Measurements from ENCODE around the gene OR10G4. TPM values are rescaled to one million over a fixed set of nuclear protein-coding genes. Genes with fewer than 3 reads are reported as not detected.

OR10G4 gene
- total RNA-seq, 1 donor, result not detected

DNA sequence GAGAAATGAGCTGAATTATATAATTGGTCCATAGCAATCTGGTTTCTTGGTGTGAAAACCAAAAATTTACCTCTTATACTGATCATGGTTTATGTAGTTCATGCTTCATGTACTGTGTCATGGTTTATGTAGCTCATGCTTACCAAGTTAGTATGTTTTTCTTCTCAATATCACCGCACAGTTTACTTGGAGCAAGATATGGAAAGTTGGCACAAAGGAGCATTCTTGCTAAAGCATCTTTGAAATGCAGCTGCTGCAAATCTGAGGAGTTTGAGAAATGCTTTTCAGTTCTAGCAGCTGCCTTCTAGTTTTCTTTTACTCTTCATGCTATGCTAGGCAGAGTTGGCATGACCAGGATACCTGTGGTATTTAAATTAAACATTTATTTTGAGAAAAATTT, 23.9 kb downstream of the OR10G4 start:
- no peak for DNase-seq (ENCODE audit: insufficient read length, low spot score, missing footprints)
- TF ChIP-seq, protein P1, sequence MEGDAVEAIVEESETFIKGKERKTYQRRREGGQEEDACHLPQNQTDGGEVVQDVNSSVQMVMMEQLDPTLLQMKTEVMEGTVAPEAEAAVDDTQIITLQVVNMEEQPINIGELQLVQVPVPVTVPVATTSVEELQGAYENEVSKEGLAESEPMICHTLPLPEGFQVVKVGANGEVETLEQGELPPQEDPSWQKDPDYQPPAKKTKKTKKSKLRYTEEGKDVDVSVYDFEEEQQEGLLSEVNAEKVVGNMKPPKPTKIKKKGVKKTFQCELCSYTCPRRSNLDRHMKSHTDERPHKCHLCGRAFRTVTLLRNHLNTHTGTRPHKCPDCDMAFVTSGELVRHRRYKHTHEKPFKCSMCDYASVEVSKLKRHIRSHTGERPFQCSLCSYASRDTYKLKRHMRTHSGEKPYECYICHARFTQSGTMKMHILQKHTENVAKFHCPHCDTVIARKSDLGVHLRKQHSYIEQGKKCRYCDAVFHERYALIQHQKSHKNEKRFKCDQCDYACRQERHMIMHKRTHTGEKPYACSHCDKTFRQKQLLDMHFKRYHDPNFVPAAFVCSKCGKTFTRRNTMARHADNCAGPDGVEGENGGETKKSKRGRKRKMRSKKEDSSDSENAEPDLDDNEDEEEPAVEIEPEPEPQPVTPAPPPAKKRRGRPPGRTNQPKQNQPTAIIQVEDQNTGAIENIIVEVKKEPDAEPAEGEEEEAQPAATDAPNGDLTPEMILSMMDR (IDR thresholded peaks at IDR 0.05; ENCODE audit: extremely low read depth, low read depth, low read length), result no peak
- no peak overlapping the region for H3K4me3 ChIP-seq (ENCODE audit: insufficient read depth, low read length)
- no peak overlapping the region for H2AFZ ChIP-seq (ENCODE audit: low read length)
- no peaks in the 10 kb centered on the region for H3K9me3 ChIP-seq (ENCODE audit: low read depth, low read length)
- no peak overlapping the region for H3K27ac ChIP-seq (ENCODE audit: low read depth, low read length)
- no peaks in the 10 kb centered on the region for H4K20me1 ChIP-seq (ENCODE audit: insufficient read depth, low read length)
- no peaks in the 10 kb centered on the region for H3K4me1 ChIP-seq (ENCODE audit: insufficient read depth, low read length)
- H3K36me3 ChIP-seq (ENCODE audit: insufficient read depth, low read length), result no peaks in the 10 kb centered on the region
- no peaks in the 10 kb centered on the region for H3K79me2 ChIP-seq (ENCODE audit: insufficient read depth, low read length)
- H3K4me2 ChIP-seq (ENCODE audit: insufficient read depth, low read length), result no peak overlapping the region
- H3K27me3 ChIP-seq (ENCODE audit: insufficient read depth, low read length), result no peaks in the 10 kb centered on the region

DNA sequence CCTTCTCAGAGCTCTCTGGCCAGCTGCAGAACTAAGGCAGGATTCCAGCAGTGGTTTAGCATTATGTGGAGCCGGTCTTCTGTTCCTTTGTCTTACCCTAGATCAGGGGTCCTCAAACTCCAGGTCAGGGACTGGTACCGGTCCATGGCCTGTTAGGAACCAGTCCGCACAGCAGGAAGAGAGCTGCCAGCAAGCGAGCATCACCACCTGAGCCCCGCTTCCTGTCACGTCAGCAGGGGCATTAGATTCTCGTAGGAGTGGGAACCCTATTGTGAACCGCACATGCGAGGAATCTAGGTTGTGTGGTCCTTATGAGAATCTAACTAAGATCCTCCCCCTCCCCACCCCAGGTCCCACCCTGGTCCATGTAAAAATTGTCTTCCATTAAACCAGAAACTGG, 26.8 kb downstream of the OR10G4 start:
- H3K9me3 ChIP-seq (ENCODE audit: low read depth, low read length), result no peaks in the 10 kb centered on the region
- no peaks in the 10 kb centered on the region for H3K27me3 ChIP-seq (ENCODE audit: insufficient read depth, low read length)
- H3K36me3 ChIP-seq (ENCODE audit: insufficient read depth, low read length), result no peaks in the 10 kb centered on the region
- no peaks in the 10 kb centered on the region for H4K20me1 ChIP-seq (ENCODE audit: insufficient read depth, low read length)
- TF ChIP-seq, protein P1 (IDR thresholded peaks at IDR 0.05; ENCODE audit: extremely low read depth, low read depth, low read length), result no peak
- H3K4me2 ChIP-seq (ENCODE audit: insufficient read depth, low read length), result no peak overlapping the region
- H3K79me2 ChIP-seq (ENCODE audit: insufficient read depth, low read length), result no peaks in the 10 kb centered on the region
- no peak overlapping the region for H3K27ac ChIP-seq (ENCODE audit: low read depth, low read length)
- no peak overlapping the region for H2AFZ ChIP-seq (ENCODE audit: low read length)
- no peak for DNase-seq (ENCODE audit: insufficient read length, low spot score, missing footprints)
- no peak overlapping the region for H3K4me3 ChIP-seq (ENCODE audit: insufficient read depth, low read length)
- no peaks in the 10 kb centered on the region for H3K4me1 ChIP-seq (ENCODE audit: insufficient read depth, low read length)

DNA sequence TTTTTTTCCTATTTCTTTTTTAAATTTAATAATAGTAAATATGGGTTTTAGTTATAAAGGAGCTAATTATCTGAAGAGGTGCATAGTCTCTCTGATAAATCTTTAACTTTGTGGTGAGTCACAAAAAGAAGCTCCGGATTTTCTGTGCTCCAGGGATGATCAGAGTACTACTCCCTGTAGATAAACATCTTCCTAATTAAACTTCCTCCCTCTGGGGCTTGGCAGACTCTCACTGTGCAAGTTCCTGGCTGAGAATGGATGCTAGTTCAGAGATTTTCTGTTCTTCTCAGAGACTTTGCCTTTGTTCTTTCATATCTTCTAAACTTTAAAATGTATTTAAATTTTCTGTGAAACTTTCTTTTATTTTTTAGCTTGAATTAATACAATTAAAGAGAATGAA, 28.5 kb downstream of the OR10G4 start, which contains the start of gene OR10G7:
OR10G7 (minus strand) TSS at position 72 of the 400 bp plus-strand sequence. CDS start 2,324 bp downstream, outside the sequence.
- Histone ChIP-seq H3K27ac (ENCODE audit: low read depth, low read length) (no peak within 1 kb of the TSS), H3K4me3 (ENCODE audit: insufficient read depth, low read length) (no peak within 1 kb of the TSS), H3K36me3 (ENCODE audit: insufficient read depth, low read length) (no peaks in the 10 kb centered on the region), H2AFZ (ENCODE audit: low read length) (no peak within 1 kb of the TSS), H4K20me1 (ENCODE audit: insufficient read depth, low read length) (no peaks in the 10 kb centered on the region), H3K4me1 (ENCODE audit: insufficient read depth, low read length) (no peaks in the 10 kb centered on the region), H3K4me2 (ENCODE audit: insufficient read depth, low read length) (no peak within 1 kb of the TSS), H3K27me3 (ENCODE audit: insufficient read depth, low read length) (no peaks in the 10 kb centered on the region), H3K79me2 (ENCODE audit: insufficient read depth, low read length) (no peaks in the 10 kb centered on the region), H3K9me3 (ENCODE audit: low read depth, low read length) (no peaks in the 10 kb centered on the region)
- DNase-seq (ENCODE audit: insufficient read length, low spot score, missing footprints), result no peak
- TF ChIP-seq, protein P1 (IDR thresholded peaks at IDR 0.05; ENCODE audit: extremely low read depth, low read depth, low read length), result no peak

DNA sequence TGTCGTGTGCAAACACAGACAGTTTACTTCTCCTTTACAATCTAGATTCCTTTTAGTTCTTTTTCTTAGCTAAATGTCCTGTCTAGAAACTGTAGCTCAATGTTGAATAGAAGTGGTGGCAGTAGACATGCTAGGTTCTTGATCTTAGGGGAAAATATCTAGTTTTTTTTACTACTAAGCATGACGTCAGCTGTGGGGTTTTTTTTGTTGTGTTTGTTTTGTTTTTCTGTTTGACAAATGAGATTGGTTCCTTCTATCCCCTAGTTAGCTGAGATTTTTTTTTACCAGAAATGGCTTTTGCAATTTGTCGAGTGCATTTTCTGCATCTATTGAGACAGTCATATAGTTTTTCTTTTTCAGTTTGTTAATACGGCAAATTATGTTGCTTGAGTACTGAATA, 30.6 kb downstream of the OR10G4 start:
- no peak for DNase-seq (ENCODE audit: insufficient read length, low spot score, missing footprints)
- Histone ChIP-seq H3K79me2 (ENCODE audit: insufficient read depth, low read length) (no peaks in the 10 kb centered on the region), H3K4me1 (ENCODE audit: insufficient read depth, low read length) (no peaks in the 10 kb centered on the region), H4K20me1 (ENCODE audit: insufficient read depth, low read length) (no peaks in the 10 kb centered on the region), H3K4me2 (ENCODE audit: insufficient read depth, low read length) (no peak overlapping the region), H3K9me3 (ENCODE audit: low read depth, low read length) (no peaks in the 10 kb centered on the region), H3K36me3 (ENCODE audit: insufficient read depth, low read length) (no peaks in the 10 kb centered on the region), H3K27me3 (ENCODE audit: insufficient read depth, low read length) (no peaks in the 10 kb centered on the region), H2AFZ (ENCODE audit: low read length) (no peak overlapping the region), H3K27ac (ENCODE audit: low read depth, low read length) (no peak overlapping the region), H3K4me3 (ENCODE audit: insufficient read depth, low read length) (no peak overlapping the region)
- TF ChIP-seq, protein P1 (IDR thresholded peaks at IDR 0.05; ENCODE audit: extremely low read depth, low read depth, low read length), result no peak
